ENCODE data around the gene DHRS3.

The DHRS3 gene

GRCh38 chr1:12530462-12531178, 87.4 kb downstream of the DHRS3 start:
- no peak for DNase-seq (ENCODE audit: extremely low read depth, insufficient read length)
- Histone ChIP-seq H3K27me3 (replicated peaks; ENCODE audit: control insufficient read depth, insufficient read depth, low read length) (no peaks in the 10 kb centered on the region; the same call in none of the 2 replicates), H3K4me3 (replicated peaks; ENCODE audit: low read depth, low read length) (no peak overlapping the region), H3K36me3 (ENCODE audit: control insufficient read depth, insufficient read depth, low read length) (no peaks in the 10 kb centered on the region)
- TF ChIP-seq CTCF (IDR thresholded peaks at IDR 0.05; ENCODE audit: insufficient read depth, low read length, poor library complexity, severe bottlenecking), result no peak

DNA sequence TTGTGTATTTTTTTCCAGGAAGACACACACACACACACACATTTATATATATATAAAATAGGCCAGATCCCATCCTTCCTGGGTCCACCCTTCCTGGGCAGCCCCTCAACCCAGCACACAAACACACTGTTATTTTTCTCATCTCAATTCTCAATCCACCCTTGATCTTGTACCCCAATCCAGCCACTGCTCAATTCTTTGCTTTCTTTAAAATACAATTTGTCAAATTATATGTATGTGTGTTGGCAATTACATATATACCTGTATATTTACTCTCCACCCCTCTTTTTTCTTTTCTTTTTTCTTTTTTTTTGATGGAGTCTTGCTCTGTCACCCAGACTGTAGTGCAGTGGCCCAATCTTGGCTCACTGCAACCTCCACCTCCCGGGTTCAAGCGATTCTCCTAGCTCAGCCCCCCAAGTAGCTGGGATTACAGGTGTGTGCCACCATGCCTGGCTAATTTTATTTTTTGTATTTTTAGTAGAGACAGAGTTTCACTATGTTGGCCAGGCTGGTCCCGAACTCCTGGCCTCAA, 88.3 kb downstream of the DHRS3 start:
- Histone ChIP-seq H3K4me3 (replicated peaks; ENCODE audit: low read depth, low read length) (no peak overlapping the region), H3K27me3 (replicated peaks; ENCODE audit: control insufficient read depth, insufficient read depth, low read length) (no peaks in the 10 kb centered on the region; the same call in none of the 2 replicates), H3K36me3 (ENCODE audit: control insufficient read depth, insufficient read depth, low read length) (no peaks in the 10 kb centered on the region)
- no peak for DNase-seq (ENCODE audit: extremely low read depth, insufficient read length)
- no peak for TF ChIP-seq CTCF (IDR thresholded peaks at IDR 0.05; ENCODE audit: insufficient read depth, low read length, poor library complexity, severe bottlenecking)

GRCh38 chr1:12528021-12528852, 89.8 kb downstream of the DHRS3 start:
- Histone ChIP-seq H3K4me3 (replicated peaks; ENCODE audit: low read depth, low read length) (no peak overlapping the region), H3K27me3 (replicated peaks; ENCODE audit: control insufficient read depth, insufficient read depth, low read length) (no peaks in the 10 kb centered on the region; the same call in none of the 2 replicates), H3K36me3 (ENCODE audit: control insufficient read depth, insufficient read depth, low read length) (no peaks in the 10 kb centered on the region)
- no peak for TF ChIP-seq CTCF (IDR thresholded peaks at IDR 0.05; ENCODE audit: insufficient read depth, low read length, poor library complexity, severe bottlenecking)
- DNase-seq (ENCODE audit: extremely low read depth, insufficient read length), result no peak

- Histone ChIP-seq H3K4me3 (replicated peaks; ENCODE audit: low read depth, low read length) (no peak overlapping the region), H3K27me3 (replicated peaks; ENCODE audit: control insufficient read depth, insufficient read depth, low read length) (no peaks in the 10 kb centered on the region; the same call in none of the 2 replicates), H3K36me3 (ENCODE audit: control insufficient read depth, insufficient read depth, low read length) (no peaks in the 10 kb centered on the region)
- TF ChIP-seq CTCF (IDR thresholded peaks at IDR 0.05; ENCODE audit: insufficient read depth, low read length, poor library complexity, severe bottlenecking), result no peak
- no peak for DNase-seq (ENCODE audit: extremely low read depth, insufficient read length)
Observed at GRCh38 chr1:12527564-12527963, 90.4 kb downstream of the DHRS3 start.

- no peak for DNase-seq (ENCODE audit: extremely low read depth, insufficient read length)
- H3K27me3 ChIP-seq (replicated peaks; ENCODE audit: control insufficient read depth, insufficient read depth, low read length), result no peaks in the 10 kb centered on the region; the same call in 1 of the 2 replicates
- H3K36me3 ChIP-seq (ENCODE audit: control insufficient read depth, insufficient read depth, low read length), result no peaks in the 10 kb centered on the region
- H3K4me3 ChIP-seq (replicated peaks; ENCODE audit: low read depth, low read length), result no peak overlapping the region
- TF ChIP-seq CTCF (IDR thresholded peaks at IDR 0.05; ENCODE audit: insufficient read depth, low read length, poor library complexity, severe bottlenecking), result no peak
Observed at GRCh38 chr1:12525311-12526181, 92.5 kb downstream of the DHRS3 start.
